ENCODE data around the gene ZKSCAN7.

DNA sequence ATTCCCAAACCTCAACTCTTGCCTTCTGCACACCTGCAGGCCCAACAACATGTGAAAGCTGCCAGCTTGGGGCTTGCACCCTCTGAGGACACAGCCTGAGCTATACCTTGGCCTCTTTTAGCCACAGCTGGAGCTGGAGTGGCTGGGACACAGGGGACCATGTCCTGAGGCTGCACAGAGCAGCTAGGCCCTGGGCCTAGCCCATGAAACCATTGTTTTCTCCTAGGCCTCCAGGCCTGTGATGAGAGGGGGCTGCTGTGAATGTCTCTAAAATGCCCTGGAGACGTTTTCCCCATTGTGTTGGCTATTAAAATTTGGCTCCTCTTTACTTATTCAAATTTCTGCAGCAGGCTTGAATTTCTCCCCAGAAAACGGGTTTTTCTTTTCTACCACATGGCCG is 7.2 kb downstream of the ZKSCAN7 start:
- TF ChIP-seq, protein P1, sequence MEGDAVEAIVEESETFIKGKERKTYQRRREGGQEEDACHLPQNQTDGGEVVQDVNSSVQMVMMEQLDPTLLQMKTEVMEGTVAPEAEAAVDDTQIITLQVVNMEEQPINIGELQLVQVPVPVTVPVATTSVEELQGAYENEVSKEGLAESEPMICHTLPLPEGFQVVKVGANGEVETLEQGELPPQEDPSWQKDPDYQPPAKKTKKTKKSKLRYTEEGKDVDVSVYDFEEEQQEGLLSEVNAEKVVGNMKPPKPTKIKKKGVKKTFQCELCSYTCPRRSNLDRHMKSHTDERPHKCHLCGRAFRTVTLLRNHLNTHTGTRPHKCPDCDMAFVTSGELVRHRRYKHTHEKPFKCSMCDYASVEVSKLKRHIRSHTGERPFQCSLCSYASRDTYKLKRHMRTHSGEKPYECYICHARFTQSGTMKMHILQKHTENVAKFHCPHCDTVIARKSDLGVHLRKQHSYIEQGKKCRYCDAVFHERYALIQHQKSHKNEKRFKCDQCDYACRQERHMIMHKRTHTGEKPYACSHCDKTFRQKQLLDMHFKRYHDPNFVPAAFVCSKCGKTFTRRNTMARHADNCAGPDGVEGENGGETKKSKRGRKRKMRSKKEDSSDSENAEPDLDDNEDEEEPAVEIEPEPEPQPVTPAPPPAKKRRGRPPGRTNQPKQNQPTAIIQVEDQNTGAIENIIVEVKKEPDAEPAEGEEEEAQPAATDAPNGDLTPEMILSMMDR (optimal IDR thresholded peaks at IDR 0.05 in 1 of 3, IDR thresholded peaks at IDR 0.05 in 1 of 3, conservative IDR thresholded peaks at IDR 0.05 in 1 of 3; ENCODE audit: extremely low read depth in 1 of 3, insufficient read depth in 2 of 3, low read length in 3 of 3): no peak
- no peak for TF ChIP-seq EZH2 (IDR thresholded peaks at IDR 0.05; ENCODE audit: low read length)

Data from keratinocyte (primary cell).